SK-N-SH treated with all-trans-retinoic acid at 6 μM for 48 hours (cell line): ENCODE data around the gene NTN1.

Experiments
- ARNTL ChIP-seq: fragments of 450-650 bp; formaldehyde crosslinking; IDR thresholded peaks from 2 replicates; pipeline ENCODE4 v1.5.0; 2020; ENCODE audit warnings: low read depth, mild to moderate bottlenecking, moderate library complexity, borderline replicate concordance
- BACH2 ChIP-seq: fragments of 250-450 bp; sonication (Bioruptor Pico); IDR thresholded peaks from 2 replicates; pipeline ENCODE4 v1.9.0; 2021; ENCODE audit warnings: mild to moderate bottlenecking, borderline replicate concordance
- CREB5 ChIP-seq: fragments of 250-450 bp; sonication (Bioruptor Pico); IDR thresholded peaks from 2 replicates; pipeline ENCODE4 v1.5.1; 2020; ENCODE audit warnings: low read depth, mild to moderate bottlenecking, moderate library complexity
- CSDC2 ChIP-seq: fragments of 250-450 bp; sonication (Bioruptor Pico); IDR thresholded peaks from 2 replicates; pipeline ENCODE4 v1.5.0; 2020; ENCODE audit warnings: mild to moderate bottlenecking, moderate library complexity
- ISL1 ChIP-seq: fragments of 250-450 bp; sonication (Bioruptor Pico); IDR thresholded peaks from 2 replicates; pipeline ENCODE4 v2.1.2; 2022; ENCODE audit warnings: mild to moderate bottlenecking, moderate library complexity
- OSR1 ChIP-seq: fragments of 250-450 bp; sonication (Bioruptor Pico); IDR thresholded peaks from 2 replicates; pipeline ENCODE4 v1.8.0; 2022; ENCODE audit warnings: moderate library complexity, mild to moderate bottlenecking, inconsistent platforms
- PATZ1 ChIP-seq: fragments of 250-450 bp; sonication (Bioruptor Pico); IDR thresholded peaks from 2 replicates; pipeline ENCODE4 v1.8.0; 2020; ENCODE audit warnings: mild to moderate bottlenecking, moderate library complexity, borderline replicate concordance
- POU6F1 ChIP-seq: fragments of 250-450 bp; sonication (Bioruptor Pico); IDR thresholded peaks from 2 replicates; pipeline ENCODE4 v1.8.0; 2021; ENCODE audit warnings: low read depth, mild to moderate bottlenecking, moderate library complexity, borderline replicate concordance
- PPARA ChIP-seq: fragments of 250-450 bp; sonication (Bioruptor Pico); IDR thresholded peaks from 2 replicates; pipeline ENCODE4 v1.5.0; 2020; ENCODE audit warnings: mild to moderate bottlenecking, borderline replicate concordance
- SNAI2 ChIP-seq: fragments of 250-450 bp; sonication (Bioruptor Pico); IDR thresholded peaks from 2 replicates; pipeline ENCODE4 v1.5.0; 2020; ENCODE audit warnings: mild to moderate bottlenecking, moderate library complexity
- TOX ChIP-seq: fragments of 250-450 bp; sonication (Bioruptor Pico); IDR thresholded peaks from 2 replicates; pipeline ENCODE4 v1.8.0; 2021; ENCODE audit warnings: mild to moderate bottlenecking, moderate library complexity, borderline replicate concordance
- ZFP30 ChIP-seq: fragments of 450-650 bp; formaldehyde crosslinking; IDR thresholded peaks from 2 replicates; pipeline ENCODE4 v1.5.0; 2022; ENCODE audit warnings: mild to moderate bottlenecking, moderate library complexity
- ZNF565 ChIP-seq: fragments of 450-650 bp; formaldehyde crosslinking; conservative IDR thresholded peaks from 2 replicates; pipeline ENCODE4 v1.5.0; 2020; ENCODE audit warnings: low read depth, mild to moderate bottlenecking, moderate library complexity
- ZNF70 ChIP-seq: fragments of 450-650 bp; formaldehyde crosslinking; IDR thresholded peaks from 2 replicates; pipeline ENCODE4 v1.5.0; 2020; ENCODE audit warnings: mild to moderate bottlenecking, moderate library complexity

- TF ChIP-seq PATZ1 (CRISPR knock-in tag) (no peak), ISL1 (CRISPR knock-in tag) (no peak), POU6F1 (CRISPR knock-in tag) (no peak), SNAI2 (CRISPR knock-in tag) (no peak), BACH2 (no peak), CREB5 (no peak), ARNTL (CRISPR knock-in tag) (no peak), CSDC2 (no peak), ZNF70 (no peak), PPARA (CRISPR knock-in tag) (no peak), ZNF565 (CRISPR knock-in tag) (no peak), ZFP30 (CRISPR knock-in tag) (no peak), OSR1 (no peak), TOX (CRISPR knock-in tag) (no peak)
Observed at GRCh38 chr17:8981443-8981842, 39.9 kb upstream of the NTN1 start.
